Lower leg skin (tissue), 4 donors: ENCODE measurements around the gene NKAP. TPM values are rescaled to one million over a fixed set of nuclear protein-coding genes. Genes with fewer than 3 reads are reported as not detected.
"Not testable (repeated sequence)": the region's sequence is repeated elsewhere in the genome, so short reads cannot be mapped to it uniquely, and the experiment has no call there.

Experiments used
- DNase-seq, 2 donors: peaks; one replicate each; pipeline ENCODE4 v3.0.0-alpha.2; 2019; ENCODE audit warnings: low spot score in 2 of 2
- H3K4me3 ChIP-seq: fragments of 200-600 bp; sonication (generic); 2 replicates; pipeline ENCODE4 v1.5.1; 2017; ENCODE audit warnings: mild to moderate bottlenecking, low read depth; ENCODE audit not compliant: poor library complexity, severe bottlenecking
- POLR2A ChIP-seq, 2 donors: fragments of 450-650 bp; IDR thresholded peaks; one replicate each; pipeline ENCODE4 v1.6.1; 2016 to 2017; ENCODE audit warnings: antibody characterized with exemption in 2 of 2, mild to moderate bottlenecking in 1 of 2, moderate library complexity in 1 of 2
- WGBS, 2 donors: methylation state at CpG; one replicate each; pipeline ENCODE4 v1.1.5; 2018; 5-methylcytosine and 5-hydroxymethylcytosine counted together
- intact Hi-C: fragments of 100-400 bp; cut with DNase I; formaldehyde crosslinking; loops from one replicate; pipeline ENCODE4 v1.15.0; 2023; ENCODE audit warnings: low total_unique reads
- total RNA-seq, 4 donors: library from RNA; depleted of rRNA; stranded (reverse); fragments of >200 nt; gene quantifications; one replicate each; pipeline ENCODE4 v1.1.0, GENCODE V29; 2016
- TF ChIP-seq, protein P1 (sequence below), 3 donors: fragments of 450-650 bp; IDR thresholded peaks; one replicate each; pipeline ENCODE4 v1.5.1; 2016; ENCODE audit warnings: antibody characterized with exemption in 3 of 3, mild to moderate bottlenecking in 3 of 3, moderate library complexity in 2 of 3

Gene NKAP
- total RNA-seq, 4 donors from 2014 or later = 4.8 to 7.3 (median 6.4) TPM

DNA sequence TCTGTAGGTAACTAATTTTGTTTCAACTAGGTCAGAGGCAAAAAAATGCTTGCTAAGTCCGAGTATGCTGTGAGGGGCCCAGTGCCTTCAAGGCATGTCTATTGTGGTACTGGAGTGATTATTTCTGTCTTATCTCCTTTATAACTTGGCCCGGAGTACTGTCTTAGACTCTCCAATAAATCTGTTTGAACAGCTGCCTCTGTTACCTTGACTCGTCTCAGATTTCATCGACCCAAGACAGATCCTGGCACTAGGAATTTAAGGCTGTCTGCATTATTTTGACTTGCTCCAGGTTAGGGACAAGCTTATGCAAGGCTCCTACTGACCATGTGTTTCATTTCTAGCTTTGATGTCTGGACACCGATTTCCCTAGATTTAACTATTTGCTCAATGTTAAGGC is 41.1 kb upstream of the NKAP start:
- DNase-seq = no peak
- TF ChIP-seq, protein P1, sequence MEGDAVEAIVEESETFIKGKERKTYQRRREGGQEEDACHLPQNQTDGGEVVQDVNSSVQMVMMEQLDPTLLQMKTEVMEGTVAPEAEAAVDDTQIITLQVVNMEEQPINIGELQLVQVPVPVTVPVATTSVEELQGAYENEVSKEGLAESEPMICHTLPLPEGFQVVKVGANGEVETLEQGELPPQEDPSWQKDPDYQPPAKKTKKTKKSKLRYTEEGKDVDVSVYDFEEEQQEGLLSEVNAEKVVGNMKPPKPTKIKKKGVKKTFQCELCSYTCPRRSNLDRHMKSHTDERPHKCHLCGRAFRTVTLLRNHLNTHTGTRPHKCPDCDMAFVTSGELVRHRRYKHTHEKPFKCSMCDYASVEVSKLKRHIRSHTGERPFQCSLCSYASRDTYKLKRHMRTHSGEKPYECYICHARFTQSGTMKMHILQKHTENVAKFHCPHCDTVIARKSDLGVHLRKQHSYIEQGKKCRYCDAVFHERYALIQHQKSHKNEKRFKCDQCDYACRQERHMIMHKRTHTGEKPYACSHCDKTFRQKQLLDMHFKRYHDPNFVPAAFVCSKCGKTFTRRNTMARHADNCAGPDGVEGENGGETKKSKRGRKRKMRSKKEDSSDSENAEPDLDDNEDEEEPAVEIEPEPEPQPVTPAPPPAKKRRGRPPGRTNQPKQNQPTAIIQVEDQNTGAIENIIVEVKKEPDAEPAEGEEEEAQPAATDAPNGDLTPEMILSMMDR (IDR thresholded peaks at IDR 0.05) = no peak
- no peak for TF ChIP-seq POLR2A (IDR thresholded peaks at IDR 0.05)
- intact Hi-C loops = loop anchor here (10.0 kb wide), 1 partner anchor 1400 kb away; no protein-coding TSS in a partner anchor
- no peak overlapping the region for H3K4me3 ChIP-seq
- 33 to 51% methylated on average over 5 of the region's 5 CpGs for WGBS, 2 donors

DNA sequence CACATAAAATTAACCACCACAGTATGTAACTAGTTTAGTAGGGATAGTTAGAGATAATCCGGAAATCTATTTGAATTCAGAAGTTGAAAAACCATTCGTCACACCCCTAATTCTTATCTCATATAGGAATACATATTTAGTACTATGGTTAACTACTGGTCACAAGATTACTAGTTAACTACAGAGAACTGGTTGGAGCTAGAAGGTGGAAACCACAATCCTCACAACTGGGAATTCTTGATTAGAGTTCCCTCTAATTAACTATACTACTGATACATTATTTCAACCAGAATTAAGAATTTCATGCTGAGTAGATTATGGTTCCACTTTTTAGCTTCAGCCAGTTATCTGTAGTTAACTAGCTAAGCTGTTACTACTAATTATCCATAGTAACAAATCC is 39.9 kb upstream of the NKAP start:
- WGBS, 2 donors = 77 to 94% methylated on average over 2 of the region's 2 CpGs
- intact Hi-C loops = loop anchor here (10.0 kb wide), 1 partner anchor 1399 kb away; no protein-coding TSS in a partner anchor
- no peak overlapping the region for H3K4me3 ChIP-seq
- TF ChIP-seq, protein P1 (IDR thresholded peaks at IDR 0.05) = no peak
- TF ChIP-seq POLR2A (IDR thresholded peaks at IDR 0.05) = no peak
- DNase-seq = no peak

DNA sequence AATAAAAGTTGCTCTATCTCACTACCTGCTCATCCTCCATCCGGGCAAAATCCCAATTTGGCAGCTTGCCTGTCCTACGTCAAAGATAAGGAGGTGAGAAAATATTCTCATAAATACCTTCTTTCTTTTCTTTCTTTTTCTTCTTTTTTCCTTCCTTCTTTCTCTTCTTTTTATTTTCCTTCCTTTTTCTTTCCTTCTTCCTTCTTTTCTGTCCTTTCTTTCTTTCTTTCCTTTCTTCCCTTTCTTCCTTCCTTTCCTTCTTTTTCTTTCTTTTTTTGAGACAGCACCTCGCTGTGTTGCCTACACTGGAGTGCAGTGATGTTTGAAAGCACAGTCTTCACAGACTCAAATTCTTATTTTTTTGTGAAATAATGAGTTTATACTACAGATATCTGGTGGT is 38.6 kb upstream of the NKAP start:
- intact Hi-C loops = loop anchor here (10.0 kb wide), 1 partner anchor 1397 kb away; no protein-coding TSS in a partner anchor
- H3K4me3 ChIP-seq = no peak overlapping the region
- no peak for DNase-seq
- WGBS, 2 donors = 47% methylated on average over 3 of the region's 3 CpGs
- no peak for TF ChIP-seq POLR2A (IDR thresholded peaks at IDR 0.05)
- TF ChIP-seq, protein P1 (IDR thresholded peaks at IDR 0.05) = no peak

DNA sequence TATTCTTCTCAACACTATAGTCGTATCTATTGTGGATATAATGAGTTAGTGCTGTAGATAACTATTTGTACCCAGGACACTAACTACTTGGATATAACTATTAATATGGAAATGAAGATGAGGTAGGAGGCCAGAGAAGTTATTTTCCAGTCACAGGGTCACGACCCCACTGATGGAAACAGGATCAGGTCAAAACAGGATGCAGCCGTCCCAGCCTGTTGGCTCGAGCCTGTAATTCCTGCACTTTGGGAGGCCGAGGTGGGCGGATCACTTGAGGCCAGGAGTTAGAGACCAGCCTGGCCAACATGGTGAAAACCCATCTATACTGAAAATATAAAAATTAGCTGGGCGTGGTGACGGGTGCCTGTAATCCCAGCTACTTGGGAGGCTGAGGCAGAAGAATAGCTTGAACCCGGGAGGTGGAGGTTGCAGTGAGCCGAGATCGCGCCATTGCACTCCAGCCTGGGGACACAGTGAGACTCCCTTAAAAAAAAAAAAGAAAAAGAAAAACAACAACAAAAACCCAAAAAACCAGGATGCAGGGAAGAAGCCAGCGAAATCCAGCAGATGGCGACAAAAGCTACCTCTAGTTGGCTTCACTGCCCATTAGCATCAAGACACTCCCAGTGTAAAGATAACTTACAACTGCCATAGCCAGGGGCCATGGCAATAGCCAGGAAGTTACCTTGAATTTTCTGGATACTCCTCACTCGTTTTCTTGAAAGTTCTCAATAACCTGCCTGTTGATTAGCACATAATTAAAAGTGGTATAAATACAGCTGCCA is 37.9 kb upstream of the NKAP start:
- H3K4me3 ChIP-seq = no peak overlapping the region
- intact Hi-C loops = loop anchor here (10.0 kb wide), 1 partner anchor 1397 kb away; no protein-coding TSS in a partner anchor
- TF ChIP-seq POLR2A (IDR thresholded peaks at IDR 0.05) = no peak
- DNase-seq = no peak
- WGBS, 2 donors = 43 to 45% methylated on average over 15 of the region's 15 CpGs

DNA sequence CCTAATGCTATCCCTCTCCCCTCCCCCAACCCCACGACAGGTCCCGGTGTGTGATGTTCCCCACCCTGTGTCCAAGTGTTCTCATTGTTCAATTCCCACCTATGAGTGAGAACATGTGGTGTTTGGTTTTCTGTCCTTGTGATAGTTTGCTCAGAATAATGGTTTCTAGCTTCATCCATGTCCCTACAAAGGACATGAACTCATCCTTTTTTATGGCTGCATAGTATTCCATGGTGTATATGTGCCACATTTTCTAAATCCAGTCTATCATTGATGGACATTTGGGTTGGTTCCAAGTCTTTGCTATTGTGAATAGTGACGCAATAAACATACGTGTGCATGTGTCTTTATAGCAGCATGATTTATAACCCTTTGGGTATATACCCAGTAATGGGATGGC is 33.6 kb upstream of the NKAP start:
- intact Hi-C loops, DNase-seq, H3K4me3 ChIP-seq: not testable (repeated sequence)
- WGBS, 2 donors = 88 to 89% methylated on average over 4 of the region's 4 CpGs

DNA sequence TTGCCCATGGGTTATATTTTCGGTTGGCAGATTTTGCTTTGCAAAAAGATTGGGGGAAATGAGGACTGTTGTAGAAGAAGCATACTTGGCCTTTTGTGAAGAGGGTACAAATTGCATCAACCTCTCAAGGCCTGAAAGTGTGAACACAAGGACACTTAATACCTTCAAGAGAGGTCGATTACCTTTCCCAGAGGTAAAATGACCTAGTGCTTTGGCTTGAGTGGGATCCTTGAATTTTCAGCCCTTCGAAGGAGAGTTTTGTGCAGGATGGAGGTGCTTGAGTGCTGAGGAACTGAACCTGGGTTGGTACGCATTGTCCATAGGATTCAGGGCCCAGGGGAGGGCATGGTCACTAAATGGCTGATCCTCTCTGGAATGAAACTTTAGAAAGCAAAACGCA is 27.6 kb upstream of the NKAP start:
- DNase-seq = no peak

More for the DNA sequence above, 27.6 kb upstream of the NKAP start:
- 71 to 75% methylated on average over 5 of the region's 5 CpGs for WGBS, 2 donors
- no peak for TF ChIP-seq POLR2A (IDR thresholded peaks at IDR 0.05)
- TF ChIP-seq, protein P1 (IDR thresholded peaks at IDR 0.05) = no peak
- no peak overlapping the region for H3K4me3 ChIP-seq
- intact Hi-C loops = no loop called here
